ENCODE data around the gene SLC7A14.

SLC7A14 gene

GRCh38 chr3:170470063-170471016 is 115.5 kb downstream of the SLC7A14 start:
- no peak overlapping the region for H3K4me3 ChIP-seq (ENCODE audit: low read depth, low read length)
- DNase-seq (ENCODE audit: low read depth): no peak
- no peak for TF ChIP-seq CTCF (IDR thresholded peaks at IDR 0.05; ENCODE audit: low read depth, low read length, missing control alignments)

- no peak for TF ChIP-seq CTCF (IDR thresholded peaks at IDR 0.05; ENCODE audit: low read depth, low read length, missing control alignments)
- H3K4me3 ChIP-seq (ENCODE audit: low read depth, low read length): no peak overlapping the region
- DNase-seq (ENCODE audit: low read depth): no peak
Observed at GRCh38 chr3:170469151-170470062, 116.5 kb downstream of the SLC7A14 start.

GRCh38 chr3:170467571-170468147 is 118.2 kb downstream of the SLC7A14 start:
- H3K4me3 ChIP-seq (ENCODE audit: low read depth, low read length): no peak overlapping the region
- no peak for TF ChIP-seq CTCF (IDR thresholded peaks at IDR 0.05; ENCODE audit: low read depth, low read length, missing control alignments)
- no peak for DNase-seq (ENCODE audit: low read depth)

GRCh38 chr3:170467007-170467406 is 118.9 kb downstream of the SLC7A14 start:
- no peak overlapping the region for H3K4me3 ChIP-seq (ENCODE audit: low read depth, low read length)
- no peak for TF ChIP-seq CTCF (IDR thresholded peaks at IDR 0.05; ENCODE audit: low read depth, low read length, missing control alignments)
- DNase-seq (ENCODE audit: low read depth): no peak

- TF ChIP-seq CTCF (IDR thresholded peaks at IDR 0.05; ENCODE audit: low read depth, low read length, missing control alignments): no peak
- DNase-seq (ENCODE audit: low read depth): no peak
- no peak overlapping the region for H3K4me3 ChIP-seq (ENCODE audit: low read depth, low read length)
Observed at GRCh38 chr3:170465955-170466354, 119.9 kb downstream of the SLC7A14 start.

- no peak for DNase-seq (ENCODE audit: low read depth)
- H3K4me3 ChIP-seq (ENCODE audit: low read depth, low read length): no peak overlapping the region
- no peak for TF ChIP-seq CTCF (IDR thresholded peaks at IDR 0.05; ENCODE audit: low read depth, low read length, missing control alignments)
Observed at GRCh38 chr3:170463011-170463410, 122.9 kb downstream of the SLC7A14 start.

All from GM12864 (cell line).